Ectodermal cell (in vitro differentiated cells): ENCODE measurements around the gene MIER2.

ENCODE experiments used
- H3K27ac ChIP-seq: 2 replicates; pipeline ENCODE4 v1.7.0; 2013; ENCODE audit warnings: mild to moderate bottlenecking, low read depth, low read length; ENCODE audit not compliant: insufficient read depth, poor library complexity, severe bottlenecking
- H3K27me3 ChIP-seq: 2 replicates; pipeline ENCODE4 v1.7.0; 2013; ENCODE audit warnings: mild to moderate bottlenecking, low read length; ENCODE audit not compliant: insufficient read depth, control insufficient read depth, poor library complexity, severe bottlenecking
- H3K36me3 ChIP-seq: one replicate; pipeline ENCODE4 v1.7.0; 2013; ENCODE audit warnings: low read length; ENCODE audit not compliant: control insufficient read depth, insufficient read depth
- H3K4me1 ChIP-seq: one replicate; pipeline ENCODE4 v1.7.0; 2013; ENCODE audit warnings: low read length; ENCODE audit not compliant: control insufficient read depth, insufficient read depth
- H3K4me3 ChIP-seq: 2 replicates; pipeline ENCODE4 v1.7.0; 2013; ENCODE audit warnings: low read depth, low read length, control low read depth; ENCODE audit not compliant: insufficient read depth
- H3K9me3 ChIP-seq: 2 replicates; pipeline ENCODE4 v1.7.0; 2013; ENCODE audit warnings: mild to moderate bottlenecking, low read length, moderate library complexity; ENCODE audit not compliant: control insufficient read depth
- WGBS, 2 experiments: methylation state at CpG; one replicate each; pipeline ENCODE4 v1.1.7; 2013; ENCODE audit warnings: missing lambda C conversion rate in 2 of 2; 5-methylcytosine and 5-hydroxymethylcytosine counted together

MIER2 gene

GRCh38 chr19:309206-309565 is 35.4 kb downstream of the MIER2 start:
- Histone ChIP-seq H3K36me3 (peaks cover 34% of the 10 kb centered on the region), H3K27ac (no peak overlapping the region)
- 96% methylated on average over 14 of the region's 14 CpGs for WGBS, 2 experiments

GRCh38 chr19:308471-309205 is 36.0 kb downstream of the MIER2 start:
- Histone ChIP-seq H3K9me3 (no peaks in the 10 kb centered on the region), H3K27ac (no peak overlapping the region), H3K27me3 (no peaks in the 10 kb centered on the region), H3K4me3 (no peak overlapping the region), H3K4me1 (no peaks in the 10 kb centered on the region), H3K36me3 (peaks cover 29% of the 10 kb centered on the region)
- 95 to 96% methylated on average over 48 of the region's 48 CpGs for WGBS, 2 experiments

More at GRCh38 chr19:309206-309565, 35.4 kb downstream of the MIER2 start:
- H3K9me3 ChIP-seq = no peaks in the 10 kb centered on the region
- H3K27me3 ChIP-seq = no peaks in the 10 kb centered on the region
- no peaks in the 10 kb centered on the region for H3K4me1 ChIP-seq
- H3K4me3 ChIP-seq = no peak overlapping the region

GRCh38 chr19:307793-308420 is 36.7 kb downstream of the MIER2 start:
- Histone ChIP-seq H3K36me3 (peaks cover 28% of the 10 kb centered on the region), H3K9me3 (no peaks in the 10 kb centered on the region), H3K4me1 (no peaks in the 10 kb centered on the region), H3K4me3 (no peak overlapping the region), H3K27me3 (no peaks in the 10 kb centered on the region), H3K27ac (no peak overlapping the region)
- 95 to 96% methylated on average over 21 of the region's 21 CpGs for WGBS, 2 experiments

- 94 to 95% methylated on average over 26 of the region's 26 CpGs for WGBS, 2 experiments
- peaks cover 28% of the 10 kb centered on the region for H3K36me3 ChIP-seq
These were observed 37.5 kb downstream of the MIER2 start for GRCh38 chr19:307111-307531.

GRCh38 chr19:306151-306900 is 38.3 kb downstream of the MIER2 start:
- Histone ChIP-seq H3K4me3 (no peak overlapping the region), H3K36me3 (peaks cover 24% of the 10 kb centered on the region)
- 96 to 97% methylated on average over 50 of the region's 50 CpGs for WGBS, 2 experiments

More at GRCh38 chr19:307111-307531, 37.5 kb downstream of the MIER2 start:
- no peaks in the 10 kb centered on the region for H3K9me3 ChIP-seq
- H3K27me3 ChIP-seq = no peaks in the 10 kb centered on the region
- no peaks in the 10 kb centered on the region for H3K4me1 ChIP-seq
- no peak overlapping the region for H3K4me3 ChIP-seq
- no peak overlapping the region for H3K27ac ChIP-seq

GRCh38 chr19:305240-306150 is 39.1 kb downstream of the MIER2 start:
- Histone ChIP-seq H3K36me3 (peaks cover 18% of the 10 kb centered on the region), H3K27me3 (no peaks in the 10 kb centered on the region), H3K4me1 (no peaks in the 10 kb centered on the region), H3K9me3 (no peaks in the 10 kb centered on the region), H3K27ac (no peak overlapping the region), H3K4me3 (no peak overlapping the region)
- WGBS, 2 experiments = 95% methylated on average over 43 of the region's 43 CpGs

More at GRCh38 chr19:306151-306900, 38.3 kb downstream of the MIER2 start:
- Histone ChIP-seq H3K27me3 (no peaks in the 10 kb centered on the region), H3K27ac (no peak overlapping the region), H3K4me1 (no peaks in the 10 kb centered on the region), H3K9me3 (no peaks in the 10 kb centered on the region)

GRCh38 chr19:296476-297225 is 47.9 kb downstream of the MIER2 start:
- WGBS, 2 experiments = 89 to 91% methylated on average over 22 of the region's 22 CpGs
- Histone ChIP-seq H3K27ac (no peak overlapping the region), H3K27me3 (peaks cover 33% of the 10 kb centered on the region), H3K36me3 (no peaks in the 10 kb centered on the region), H3K9me3 (no peaks in the 10 kb centered on the region), H3K4me3 (no peak overlapping the region), H3K4me1 (peaks cover 10% of the 10 kb centered on the region)

GRCh38 chr19:295687-296370 is 48.8 kb downstream of the MIER2 start:
- Histone ChIP-seq H3K9me3 (no peaks in the 10 kb centered on the region), H3K4me1 (peaks cover 10% of the 10 kb centered on the region), H3K27me3 (peaks cover 38% of the 10 kb centered on the region), H3K4me3 (no peak overlapping the region), H3K27ac (no peak overlapping the region), H3K36me3 (no peaks in the 10 kb centered on the region)
- 72 to 75% methylated on average over 13 of the region's 13 CpGs for WGBS, 2 experiments
